ENCODE data around the gene PRH1.

The PRH1 gene

DNA sequence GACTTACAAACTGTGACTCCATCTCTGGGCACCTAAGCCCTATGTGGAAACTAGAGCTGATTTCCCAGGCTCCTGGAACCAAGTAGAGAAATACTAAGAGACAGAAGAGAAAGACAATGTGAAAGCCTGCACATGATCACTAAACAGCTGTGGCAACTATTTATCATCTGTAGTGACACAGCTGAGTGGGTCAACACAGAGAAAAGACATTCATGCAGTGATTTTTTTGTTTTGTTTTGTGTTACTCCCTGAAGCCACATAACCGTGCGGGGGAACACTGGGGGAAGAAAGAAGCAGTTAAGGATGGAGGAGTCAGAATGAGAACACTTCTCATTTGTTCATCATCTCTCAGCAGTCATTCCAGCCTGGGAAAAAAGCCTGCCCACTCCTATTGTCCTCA, 36.3 kb downstream of the PRH1 start:
- TF ChIP-seq POLR2AphosphoS5 (IDR thresholded peaks at IDR 0.05; ENCODE audit: low read depth) (no peak), GABPA (IDR thresholded peaks at IDR 0.05; ENCODE audit: low read depth) (no peak), SPI1 (IDR thresholded peaks at IDR 0.05; ENCODE audit: borderline replicate concordance, low read depth) (no peak), CTCF (IDR thresholded peaks at IDR 0.05; ENCODE audit: insufficient read depth, low read length) (no peak), REST (IDR thresholded peaks at IDR 0.05; ENCODE audit: insufficient replicate concordance, low read depth) (no peak)
- no peak for DNase-seq (ENCODE audit: low read depth in 1 of 2, low spot score in 1 of 2)
- H3K27me3 ChIP-seq (ENCODE audit: insufficient read depth, poor library complexity, severe bottlenecking) = no peaks in the 10 kb centered on the region
- no peak overlapping the region for H3K4me3 ChIP-seq (replicated peaks; ENCODE audit: insufficient read depth, low read length)
- no peak overlapping the region for H3K27ac ChIP-seq (replicated peaks)

DNA sequence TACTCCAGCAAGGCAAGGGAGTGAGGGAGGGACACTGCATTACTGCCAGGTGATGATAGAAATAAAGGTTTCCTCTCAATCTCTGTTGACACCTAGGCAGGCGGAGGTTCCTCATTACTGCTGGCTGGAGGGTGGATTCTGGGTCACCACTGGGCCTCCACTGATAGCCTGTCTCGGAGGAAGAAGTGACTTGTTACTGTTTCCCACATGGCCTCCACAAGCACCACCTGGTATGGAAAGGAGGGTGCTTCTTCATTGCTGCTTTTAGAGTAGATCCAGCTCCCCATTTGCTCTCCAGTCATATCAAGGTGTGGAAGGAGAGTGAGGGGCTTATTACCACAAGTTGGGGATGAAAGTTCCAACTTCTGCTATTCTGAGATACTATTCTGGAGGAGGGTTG, 41.2 kb downstream of the PRH1 start:
- Histone ChIP-seq H3K27me3 (ENCODE audit: insufficient read depth, poor library complexity, severe bottlenecking) (no peaks in the 10 kb centered on the region), H3K4me3 (replicated peaks; ENCODE audit: insufficient read depth, low read length) (no peak overlapping the region), H3K27ac (replicated peaks) (no peak overlapping the region)
- DNase-seq (ENCODE audit: low read depth in 1 of 2, low spot score in 1 of 2) = no peak
- no peak for TF ChIP-seq POLR2AphosphoS5 (IDR thresholded peaks at IDR 0.05; ENCODE audit: low read depth)
- no peak for TF ChIP-seq SPI1 (IDR thresholded peaks at IDR 0.05; ENCODE audit: borderline replicate concordance, low read depth)
- TF ChIP-seq GABPA (IDR thresholded peaks at IDR 0.05; ENCODE audit: low read depth) = no peak
- no peak for TF ChIP-seq CTCF (IDR thresholded peaks at IDR 0.05; ENCODE audit: insufficient read depth, low read length)
- no peak for TF ChIP-seq REST (IDR thresholded peaks at IDR 0.05; ENCODE audit: insufficient replicate concordance, low read depth)

DNA sequence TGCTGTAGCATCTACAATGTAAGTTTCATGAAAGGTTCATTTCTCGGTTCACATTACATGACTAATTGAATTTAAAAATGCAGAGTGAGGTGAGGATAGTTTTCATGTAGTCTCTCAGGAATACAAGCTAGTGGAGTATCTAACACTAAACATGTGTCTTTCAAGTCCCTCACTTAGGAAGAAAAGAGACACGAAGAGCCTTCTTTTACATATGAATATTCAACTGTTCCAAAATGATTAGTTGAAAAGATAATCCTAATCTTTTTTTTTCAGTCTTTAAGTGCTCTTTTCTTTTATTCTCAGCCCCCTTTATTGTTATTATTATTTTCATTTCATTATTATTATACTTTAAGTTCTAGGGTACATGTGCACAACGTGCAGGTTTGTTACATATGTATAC, 45.6 kb downstream of the PRH1 start:
- Histone ChIP-seq H3K27me3 (ENCODE audit: insufficient read depth, poor library complexity, severe bottlenecking) (no peaks in the 10 kb centered on the region), H3K4me3 (replicated peaks; ENCODE audit: insufficient read depth, low read length) (no peak overlapping the region), H3K27ac (replicated peaks) (no peak overlapping the region)
- DNase-seq (ENCODE audit: low read depth in 1 of 2, low spot score in 1 of 2) = no peak
- TF ChIP-seq SPI1 (IDR thresholded peaks at IDR 0.05; ENCODE audit: borderline replicate concordance, low read depth) (no peak), GABPA (IDR thresholded peaks at IDR 0.05; ENCODE audit: low read depth) (no peak), REST (IDR thresholded peaks at IDR 0.05; ENCODE audit: insufficient replicate concordance, low read depth) (no peak)

Measured in HL-60 (cell line).